ENCODE data around the gene LIMA1. TPM values are rescaled to one million over a fixed set of nuclear protein-coding genes. Genes with fewer than 3 reads are reported as not detected.

Gene LIMA1
- total RNA-seq, 1 donor from 2014 or later: 115 TPM

GRCh38 chr12:50207424-50207823 lies 75.9 kb downstream of the LIMA1 start:
- peaks cover 20% of the 10 kb centered on the region for H3K4me1 Mint-ChIP-seq
- H3K36me3 Mint-ChIP-seq: peaks cover 14% of the 10 kb centered on the region
- no peak for DNase-seq (ENCODE audit: low spot score in 2 of 2, unreplicated experiment in 2 of 2)
- no peak for TF ChIP-seq CTCF (IDR thresholded peaks at IDR 0.05; ENCODE audit: unreplicated experiment)
- H3K27me3 Mint-ChIP-seq (ENCODE audit: low read depth): no peaks in the 10 kb centered on the region
- no peak overlapping the region for H3K27ac Mint-ChIP-seq
- no peak overlapping the region for H3K4me3 Mint-ChIP-seq
- H3K9me3 Mint-ChIP-seq: no peaks in the 10 kb centered on the region

GRCh38 chr12:50205648-50206047 lies 77.7 kb downstream of the LIMA1 start:
- no peak overlapping the region for H3K27ac Mint-ChIP-seq

GRCh38 chr12:50203691-50204090 lies 79.6 kb downstream of the LIMA1 start:
- DNase-seq (ENCODE audit: low spot score in 2 of 2, unreplicated experiment in 2 of 2): no peak
- Mint-ChIP-seq H3K4me1 (peaks cover 28% of the 10 kb centered on the region), H3K36me3 (peaks cover 29% of the 10 kb centered on the region), H3K4me3 (no peak overlapping the region), H3K27me3 (ENCODE audit: low read depth) (no peaks in the 10 kb centered on the region), H3K9me3 (no peaks in the 10 kb centered on the region), H3K27ac (peak overlapping the region; percentile 98)
- TF ChIP-seq CTCF (IDR thresholded peaks at IDR 0.05; ENCODE audit: unreplicated experiment): no peak

More at GRCh38 chr12:50205648-50206047, 77.7 kb downstream of the LIMA1 start:
- no peak for TF ChIP-seq CTCF (IDR thresholded peaks at IDR 0.05; ENCODE audit: unreplicated experiment)
- Mint-ChIP-seq H3K9me3 (no peaks in the 10 kb centered on the region), H3K27me3 (ENCODE audit: low read depth) (no peaks in the 10 kb centered on the region), H3K4me3 (no peak overlapping the region), H3K4me1 (peaks cover 25% of the 10 kb centered on the region), H3K36me3 (peaks cover 20% of the 10 kb centered on the region)
- no peak for DNase-seq (ENCODE audit: low spot score in 2 of 2, unreplicated experiment in 2 of 2)

- DNase-seq (ENCODE audit: low spot score in 2 of 2, unreplicated experiment in 2 of 2): no peak
- Mint-ChIP-seq H3K4me3 (peak overlapping the region; percentile 32), H3K9me3 (no peaks in the 10 kb centered on the region), H3K36me3 (peaks cover 31% of the 10 kb centered on the region), H3K27ac (peak overlapping the region; percentile 98), H3K4me1 (peaks cover 31% of the 10 kb centered on the region), H3K27me3 (ENCODE audit: low read depth) (no peaks in the 10 kb centered on the region)
- no peak for TF ChIP-seq CTCF (IDR thresholded peaks at IDR 0.05; ENCODE audit: unreplicated experiment)
Measured at GRCh38 chr12:50201987-50202521, 81.3 kb downstream of the LIMA1 start.

- peak overlapping the region; percentile 98 for H3K27ac Mint-ChIP-seq
- peak overlapping the region; percentile 8 for H3K4me3 Mint-ChIP-seq
- H3K4me1 Mint-ChIP-seq: peaks cover 42% of the 10 kb centered on the region
- no peaks in the 10 kb centered on the region for H3K9me3 Mint-ChIP-seq
- no peak for DNase-seq (ENCODE audit: low spot score in 2 of 2, unreplicated experiment in 2 of 2)
- no peak for TF ChIP-seq CTCF (IDR thresholded peaks at IDR 0.05; ENCODE audit: unreplicated experiment)
- no peaks in the 10 kb centered on the region for H3K27me3 Mint-ChIP-seq (ENCODE audit: low read depth)
- H3K36me3 Mint-ChIP-seq: peaks cover 31% of the 10 kb centered on the region
Measured at GRCh38 chr12:50200552-50201273, 82.6 kb downstream of the LIMA1 start.

All from mesothelial cell of epicardium (in vitro differentiated cells).